ENCODE results near the gene PLCXD1. TPM values are rescaled to one million over a fixed set of nuclear protein-coding genes. Genes with fewer than 3 reads are reported as not detected.
"Not testable (repeated sequence)": the region's sequence is repeated elsewhere in the genome, so short reads cannot be mapped to it uniquely, and the experiment has no call there.

The PLCXD1 gene
- total RNA-seq (2014; rRNA removed; shearing (Covaris generic)), result 2.6 and 3.2 TPM in 2 replicates

DNA sequence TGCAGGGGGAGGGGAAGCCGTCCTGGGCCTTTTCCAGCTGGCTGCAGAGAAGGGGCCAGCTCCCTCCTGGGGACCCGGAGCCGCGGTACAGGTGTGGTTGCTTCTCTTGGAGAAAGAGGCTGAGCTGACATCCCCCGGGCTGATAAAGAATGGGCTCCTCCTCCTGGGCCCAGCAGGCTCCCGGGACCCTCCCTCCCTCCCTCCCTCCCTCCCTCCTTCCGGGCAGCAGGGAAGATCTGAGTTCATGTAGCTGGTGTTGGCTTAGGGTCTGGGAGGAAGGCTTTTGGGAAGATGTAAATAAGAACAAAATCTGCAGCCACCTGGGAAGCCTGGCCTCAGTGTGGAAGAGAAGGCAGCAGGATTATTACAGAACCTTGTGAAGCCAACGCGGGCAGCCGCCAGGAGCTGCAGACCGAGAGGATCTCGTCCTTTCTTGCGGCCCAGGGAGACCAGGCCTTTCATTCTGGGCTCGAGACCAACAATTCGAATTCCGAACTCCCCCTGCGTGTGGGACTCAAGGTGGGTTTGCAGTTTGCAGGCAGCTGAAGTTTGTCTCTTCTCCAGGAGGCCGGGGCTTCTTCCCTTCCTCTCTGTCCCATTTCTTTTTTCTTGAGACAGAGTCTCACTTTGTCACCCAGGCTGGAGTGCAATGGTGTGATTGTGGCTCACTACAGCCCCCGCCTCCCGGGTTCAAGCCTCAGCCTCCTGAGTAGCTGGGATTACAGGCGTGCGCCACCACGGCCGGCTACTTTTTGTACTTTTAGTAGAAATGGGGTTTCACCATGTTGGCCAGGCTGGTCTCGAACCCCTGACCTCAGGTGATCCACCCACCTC, at the start of gene PLCXD1:
Gene PLCXD1 (plus strand): TSS at position 216 of the 834 bp plus-strand sequence. CDS start 2,807 bp downstream, outside the sequence.
- no peak for DNase-seq (ENCODE audit: low read depth)

DNA sequence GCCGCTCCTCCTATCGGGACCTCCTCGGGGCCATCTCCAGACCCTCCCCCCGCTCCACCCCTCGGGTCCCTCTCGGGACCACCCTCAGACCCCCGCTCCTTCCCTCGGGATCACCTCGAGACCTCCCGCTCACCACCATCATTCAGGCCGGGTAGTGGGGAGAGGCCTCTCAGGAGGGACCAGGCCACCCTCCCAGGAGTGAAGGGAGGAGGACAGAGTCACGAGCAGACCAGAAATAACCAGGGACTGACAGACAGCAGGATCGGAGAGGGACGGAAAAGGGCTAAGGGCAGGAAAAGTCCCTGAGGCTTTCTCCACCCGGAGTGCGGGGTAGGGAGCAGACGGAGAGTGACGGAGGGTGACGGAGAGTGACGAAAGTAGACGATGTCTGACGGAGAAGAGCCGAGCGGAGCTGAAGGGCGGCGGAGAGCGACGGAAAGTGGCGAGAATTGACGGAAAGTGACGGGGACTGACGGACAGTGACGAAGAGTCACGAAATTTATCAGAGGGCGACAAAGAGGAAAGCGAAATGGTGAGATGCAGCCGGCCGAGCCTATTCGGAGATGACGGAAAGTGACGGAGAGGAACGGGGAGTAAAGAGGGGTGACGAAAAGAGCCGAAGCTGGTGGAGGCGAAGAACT, 49.4 kb upstream of the PLCXD1 start:
- DNase-seq (ENCODE audit: low read depth), result not testable (repeated sequence)

DNA sequence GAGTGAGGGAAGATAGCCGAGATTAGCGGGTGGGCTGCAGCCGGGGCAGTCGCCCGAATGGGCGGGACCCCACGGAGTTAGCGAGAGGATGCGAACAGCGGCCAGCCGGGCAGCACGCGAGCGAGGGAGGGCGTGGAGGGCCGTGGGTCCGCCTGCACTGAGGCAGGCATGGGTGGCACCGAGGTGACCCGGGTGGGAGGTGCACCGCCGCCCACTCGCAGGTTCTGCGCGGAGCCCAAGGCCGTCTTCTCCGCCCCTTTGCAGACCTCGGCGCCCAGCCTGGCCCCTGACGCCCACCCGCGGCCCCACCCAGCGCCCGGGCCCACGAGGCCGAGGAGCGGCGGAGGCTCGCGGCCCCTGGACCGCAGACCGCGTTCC, 48.9 kb upstream of the PLCXD1 start:
- DNase-seq (ENCODE audit: low read depth), result not testable (repeated sequence)

DNA sequence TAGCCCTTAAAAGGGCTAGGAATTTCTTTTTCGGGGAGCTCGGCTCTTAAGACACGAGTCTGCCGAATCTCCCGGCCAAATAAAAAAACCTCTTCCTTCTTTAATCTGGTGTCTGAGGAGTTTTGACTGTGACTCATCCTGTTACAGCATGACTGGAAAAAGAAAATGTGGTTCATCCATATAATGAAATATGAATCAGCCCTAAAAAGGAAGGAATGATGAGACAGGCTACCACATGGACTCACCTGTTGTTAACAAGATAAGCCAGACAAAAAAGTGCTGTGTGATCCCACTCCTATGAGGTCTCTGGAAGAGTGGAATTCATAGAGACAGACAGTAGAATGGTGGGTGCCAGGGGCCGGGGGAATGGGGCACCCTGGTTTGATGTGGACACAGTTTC, 45.0 kb upstream of the PLCXD1 start:
- not testable (repeated sequence) for DNase-seq (ENCODE audit: low read depth)

DNA sequence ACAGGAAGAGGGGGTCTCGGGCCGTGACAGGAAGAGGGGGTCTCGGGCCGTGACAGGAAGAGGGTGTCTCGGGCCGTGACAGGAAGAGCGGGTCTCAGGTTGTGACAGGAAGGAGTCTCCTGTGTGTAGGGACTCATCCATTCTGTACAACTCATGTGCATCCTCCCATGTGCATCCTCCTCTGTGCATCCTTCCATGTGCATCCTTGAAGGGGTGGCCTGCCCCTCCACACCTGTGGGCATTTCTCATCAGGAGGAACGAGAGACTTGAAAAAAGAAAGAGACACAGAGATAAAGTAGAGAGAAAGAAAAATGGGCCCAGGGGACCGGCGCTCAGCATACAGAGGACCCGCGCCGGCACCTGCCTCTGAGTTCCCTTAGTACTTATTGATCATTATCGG, 30.2 kb upstream of the PLCXD1 start:
- no peak for DNase-seq (ENCODE audit: low read depth)

- DNase-seq (ENCODE audit: low read depth), result not testable (repeated sequence)
Observed at GRCh38 chrX:251396-252243, 29.6 kb upstream of the PLCXD1 start.

GRCh38 chrX:252244-252956, 28.8 kb upstream of the PLCXD1 start:
- no peak for DNase-seq (ENCODE audit: low read depth)

DNA sequence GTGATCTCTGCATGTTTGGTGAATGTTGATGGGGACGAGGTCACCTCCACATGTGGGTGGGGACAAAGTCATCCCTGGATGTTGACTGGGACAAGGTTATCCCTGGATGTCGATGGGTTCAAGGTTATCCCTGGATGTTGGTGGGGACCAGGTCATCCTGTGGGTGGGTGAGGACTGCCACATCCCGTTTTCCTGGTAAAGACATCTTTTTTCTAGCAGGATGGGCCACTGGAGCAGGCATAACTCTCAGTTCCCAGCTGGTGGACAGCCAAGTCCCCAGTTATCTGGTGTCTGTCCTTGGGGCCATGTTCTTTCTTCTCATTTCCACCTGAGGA, 28.3 kb upstream of the PLCXD1 start:
- no peak for DNase-seq (ENCODE audit: low read depth)

DNA sequence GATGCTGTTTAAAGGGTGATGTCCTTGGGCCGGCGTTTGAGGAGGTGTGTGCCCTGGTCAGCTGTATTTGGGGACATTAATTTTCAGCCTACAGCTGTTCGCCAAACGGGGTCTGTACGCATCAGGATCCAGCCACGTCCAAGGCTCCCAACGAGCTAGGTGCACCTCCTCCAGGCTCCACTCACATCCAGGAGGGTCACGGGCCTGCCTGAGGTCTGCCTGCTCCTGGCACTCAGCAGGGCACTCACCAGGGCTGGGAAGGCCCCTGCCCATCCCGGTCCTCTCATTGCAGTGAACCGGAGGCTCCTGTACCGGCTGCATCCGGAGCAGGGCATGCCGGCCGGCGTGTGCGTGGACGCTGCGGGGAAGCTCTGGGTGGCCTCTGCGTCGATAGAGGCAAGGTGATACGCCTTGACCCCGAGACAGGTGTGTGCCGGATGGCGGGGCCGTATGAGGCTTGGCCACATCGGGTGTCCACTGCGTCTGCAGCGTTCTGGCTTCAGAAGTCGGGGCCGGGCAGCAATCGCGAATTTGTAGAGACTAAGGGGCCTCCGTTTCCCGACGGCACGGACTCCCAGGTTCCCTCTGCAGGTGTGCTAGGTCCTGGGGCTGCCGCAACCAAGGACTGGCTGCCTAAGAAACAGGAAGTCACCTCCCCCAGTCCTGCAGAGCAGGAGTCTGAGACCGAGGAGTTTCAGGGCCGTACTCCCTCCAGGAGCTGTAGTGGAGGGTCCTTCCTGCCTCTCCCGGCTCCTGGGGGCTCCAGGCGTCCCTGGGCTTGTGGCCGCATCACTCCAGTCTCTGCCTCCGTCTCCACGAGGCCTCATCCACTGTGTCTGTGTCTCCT, 27.5 kb upstream of the PLCXD1 start:
- no peak for DNase-seq (ENCODE audit: low read depth)

GRCh38 chrX:254630-255215, 26.5 kb upstream of the PLCXD1 start:
- no peak for DNase-seq (ENCODE audit: low read depth)

GRCh38 chrX:255923-256331, 25.3 kb upstream of the PLCXD1 start:
- DNase-seq (ENCODE audit: low read depth), result no peak

- not testable (repeated sequence) for DNase-seq (ENCODE audit: low read depth)
Observed at GRCh38 chrX:257054-257453, 24.1 kb upstream of the PLCXD1 start.

DNA sequence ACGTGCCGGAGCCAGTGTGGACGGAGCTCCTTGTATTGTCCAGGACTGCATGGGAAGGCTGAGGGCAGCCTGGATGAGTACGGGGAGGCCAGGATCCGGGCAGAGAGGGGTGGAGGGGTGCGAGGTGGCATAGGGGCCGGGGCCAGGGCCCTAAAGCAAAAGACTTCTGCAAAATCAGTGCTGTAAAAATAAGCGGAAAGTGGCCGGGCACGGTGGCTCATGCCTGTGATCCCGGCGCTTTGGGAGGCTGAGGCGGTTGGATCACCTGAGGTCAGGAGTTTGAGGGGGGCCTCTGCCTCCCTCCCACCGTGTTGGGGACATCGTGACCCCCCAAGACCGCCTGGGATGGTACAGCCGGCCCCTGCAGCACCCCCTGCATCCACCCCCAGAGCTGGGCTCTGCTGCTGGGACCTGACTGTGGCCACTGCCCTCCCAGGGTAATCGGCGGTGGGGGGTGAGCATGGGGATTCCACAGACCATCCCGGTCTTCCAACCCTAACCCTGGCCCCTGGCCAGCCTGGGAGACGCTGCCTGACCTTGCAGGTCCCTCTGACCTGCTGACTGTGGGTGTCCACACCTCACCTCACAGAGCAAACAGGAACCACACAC, 23.4 kb upstream of the PLCXD1 start:
- no peak for DNase-seq (ENCODE audit: low read depth)

- no peak for DNase-seq (ENCODE audit: low read depth)
Observed at GRCh38 chrX:258291-259040, 22.7 kb upstream of the PLCXD1 start.

DNA sequence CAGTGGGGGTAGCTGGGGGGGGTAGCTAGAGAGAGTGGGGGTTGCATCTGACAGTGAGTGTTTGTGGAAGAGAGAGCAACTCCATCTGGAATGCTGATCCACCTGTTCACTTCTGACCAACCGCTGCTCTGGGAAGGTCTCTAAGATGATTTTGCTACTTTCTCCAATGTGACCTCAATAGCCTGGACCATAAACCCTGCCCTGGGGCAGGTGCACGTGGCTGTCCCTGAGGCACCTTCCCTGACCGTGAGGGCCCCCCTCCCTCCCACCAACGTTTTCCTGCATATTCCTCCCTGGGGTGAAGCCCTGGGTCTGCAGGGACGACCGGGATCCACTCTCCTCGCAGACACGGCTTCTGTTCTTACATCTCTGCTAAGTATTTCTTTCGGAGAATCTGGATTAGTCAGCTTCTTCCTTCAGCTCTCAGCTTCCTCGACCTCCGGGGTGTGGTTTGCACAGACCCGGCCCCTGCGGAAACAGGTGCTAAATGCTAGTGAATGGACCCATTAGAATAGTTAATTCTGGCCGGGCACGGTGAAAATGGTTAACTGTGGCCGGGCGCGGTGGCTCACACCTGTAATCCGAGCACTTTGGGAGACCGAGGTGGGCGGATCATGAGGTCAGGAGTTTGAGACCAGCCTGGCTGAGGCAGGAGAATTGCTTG, 21.4 kb upstream of the PLCXD1 start:
- no peak for DNase-seq (ENCODE audit: low read depth)

DNA sequence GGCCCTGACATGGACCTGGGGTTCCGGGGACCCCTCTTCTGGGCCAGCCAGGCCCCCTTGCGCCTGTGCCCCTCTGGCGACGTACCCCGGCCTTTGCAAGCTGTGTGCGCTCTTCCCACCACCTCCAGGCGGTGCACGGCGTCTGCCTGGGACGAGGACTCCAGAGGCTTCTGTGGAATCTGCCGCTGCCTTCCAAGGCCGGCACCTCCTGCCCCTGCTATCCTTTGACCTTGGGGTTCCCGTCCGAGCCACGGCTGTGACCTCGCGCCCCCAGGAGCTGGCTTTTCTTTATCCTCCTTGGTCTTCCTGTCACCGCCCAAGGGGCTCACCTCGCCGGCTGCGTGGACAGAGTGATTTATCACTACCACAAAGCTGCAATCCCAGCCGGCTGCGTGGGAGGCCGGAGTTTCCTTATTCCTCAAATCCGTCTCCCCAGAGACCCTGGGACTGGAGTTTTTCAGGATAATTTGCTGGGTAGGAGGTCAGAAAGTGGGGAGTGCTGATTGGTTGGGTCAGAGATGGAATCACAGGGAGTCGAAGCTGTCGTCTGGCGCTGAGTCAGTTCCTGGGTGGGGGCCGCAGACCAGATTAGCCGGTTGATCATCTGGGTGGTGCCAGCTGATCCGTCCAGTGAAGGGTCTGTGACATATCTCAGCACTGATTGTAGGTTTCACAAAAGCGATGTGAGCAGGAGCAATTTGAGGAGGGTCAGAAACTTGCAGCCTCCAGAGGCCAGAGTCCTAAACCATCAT, 19.8 kb upstream of the PLCXD1 start:
- no peak for DNase-seq (ENCODE audit: low read depth)

GRCh38 chrX:261919-262352, 19.2 kb upstream of the PLCXD1 start:
- no peak for DNase-seq (ENCODE audit: low read depth)

GRCh38 chrX:262381-262909, 18.7 kb upstream of the PLCXD1 start:
- DNase-seq (ENCODE audit: low read depth), result no peak

Measured in RPMI7951 (cell line).